ENCODE data around the gene RGS9.
A peak's percentile ranks its signal among the peaks of the same experiment; 100 is the strongest.

The RGS9 gene

GRCh38 chr17:65156835-65157565, 19.8 kb downstream of the RGS9 start:
- H3K9me3 Mint-ChIP-seq = no peaks in the 10 kb centered on the region
- peaks cover 16% of the 10 kb centered on the region for H3K4me1 Mint-ChIP-seq
- H3K27me3 Mint-ChIP-seq (ENCODE audit: low read depth) = peaks cover 2% of the 10 kb centered on the region
- no peak overlapping the region for H3K4me3 Mint-ChIP-seq
- peak overlapping the region in 1 of 3 experiments; percentile 27 for H3K27ac Mint-ChIP-seq
- TF ChIP-seq CTCF (IDR thresholded peaks at IDR 0.05; ENCODE audit: unreplicated experiment in 3 of 3) = no peak
- peaks cover 3% of the 10 kb centered on the region for H3K36me3 Mint-ChIP-seq (ENCODE audit: low read depth)

- H3K4me1 Mint-ChIP-seq = peaks cover 16% of the 10 kb centered on the region
- no peaks in the 10 kb centered on the region for H3K27me3 Mint-ChIP-seq (ENCODE audit: low read depth)
- peaks cover 3% of the 10 kb centered on the region for H3K36me3 Mint-ChIP-seq (ENCODE audit: low read depth)
- no peak for TF ChIP-seq CTCF (IDR thresholded peaks at IDR 0.05; ENCODE audit: unreplicated experiment in 3 of 3)
- H3K4me3 Mint-ChIP-seq = no peak overlapping the region
- no peaks in the 10 kb centered on the region for H3K9me3 Mint-ChIP-seq
- H3K27ac Mint-ChIP-seq = peak overlapping the region in 1 of 3 experiments; percentile 20
Observed at GRCh38 chr17:65158041-65158440, 20.9 kb downstream of the RGS9 start.

- peaks cover 16% of the 10 kb centered on the region for H3K4me1 Mint-ChIP-seq
- H3K27me3 Mint-ChIP-seq (ENCODE audit: low read depth) = no peaks in the 10 kb centered on the region
- no peak overlapping the region for H3K27ac Mint-ChIP-seq
- no peak overlapping the region for H3K4me3 Mint-ChIP-seq
- H3K36me3 Mint-ChIP-seq (ENCODE audit: low read depth) = peaks cover 3% of the 10 kb centered on the region
- H3K9me3 Mint-ChIP-seq = no peaks in the 10 kb centered on the region
- no peak for TF ChIP-seq CTCF (IDR thresholded peaks at IDR 0.05; ENCODE audit: unreplicated experiment in 3 of 3)
Observed at GRCh38 chr17:65158622-65159021, 21.5 kb downstream of the RGS9 start.

- no peak overlapping the region for H3K4me3 Mint-ChIP-seq
- no peaks in the 10 kb centered on the region for H3K27me3 Mint-ChIP-seq (ENCODE audit: low read depth)
- H3K36me3 Mint-ChIP-seq (ENCODE audit: low read depth) = peaks cover 10% of the 10 kb centered on the region
- H3K4me1 Mint-ChIP-seq = peaks cover 7% of the 10 kb centered on the region
- no peak for TF ChIP-seq CTCF (IDR thresholded peaks at IDR 0.05; ENCODE audit: unreplicated experiment in 3 of 3)
- H3K9me3 Mint-ChIP-seq = no peaks in the 10 kb centered on the region
- no peak overlapping the region for H3K27ac Mint-ChIP-seq
Observed at GRCh38 chr17:65160516-65160915, 23.3 kb downstream of the RGS9 start.

- H3K4me3 Mint-ChIP-seq = no peak overlapping the region
- H3K36me3 Mint-ChIP-seq (ENCODE audit: low read depth) = peaks cover 15% of the 10 kb centered on the region
- no peaks in the 10 kb centered on the region for H3K9me3 Mint-ChIP-seq
Observed at GRCh38 chr17:65163990-65164495, 26.9 kb downstream of the RGS9 start.

More at GRCh38 chr17:65163990-65164495, 26.9 kb downstream of the RGS9 start:
- Mint-ChIP-seq H3K4me1 (no peaks in the 10 kb centered on the region), H3K27ac (no peak overlapping the region), H3K27me3 (ENCODE audit: low read depth) (no peaks in the 10 kb centered on the region)
- TF ChIP-seq CTCF (IDR thresholded peaks at IDR 0.05; ENCODE audit: unreplicated experiment in 3 of 3) = no peak

All from nephron (organoid).